ENCODE measurements around the gene IL2RA.

Gene IL2RA

GRCh38 chr10:5973069-5973468, 89.1 kb downstream of the IL2RA start:
- no peak for DNase-seq (ENCODE audit: low read depth)
- no peak overlapping the region for H3K4me3 ChIP-seq (ENCODE audit: low read depth, low read length)
- TF ChIP-seq CTCF (IDR thresholded peaks at IDR 0.05; ENCODE audit: low read depth, low read length, missing control alignments), result no peak

GRCh38 chr10:5971886-5972285, 90.3 kb downstream of the IL2RA start:
- H3K4me3 ChIP-seq (ENCODE audit: low read depth, low read length), result peak overlapping the region; percentile 43; the same call in 1 of the 2 replicates
- no peak for TF ChIP-seq CTCF (IDR thresholded peaks at IDR 0.05; ENCODE audit: low read depth, low read length, missing control alignments)
- DNase-seq (ENCODE audit: low read depth), result no peak

GRCh38 chr10:5971315-5971832, 90.8 kb downstream of the IL2RA start:
- peak overlapping the region; percentile 43 for H3K4me3 ChIP-seq (ENCODE audit: low read depth, low read length)
- no peak for TF ChIP-seq CTCF (IDR thresholded peaks at IDR 0.05; ENCODE audit: low read depth, low read length, missing control alignments)
- DNase-seq (ENCODE audit: low read depth), result no peak

GRCh38 chr10:5970527-5970926, 91.6 kb downstream of the IL2RA start:
- DNase-seq (ENCODE audit: low read depth), result no peak
- no peak for TF ChIP-seq CTCF (IDR thresholded peaks at IDR 0.05; ENCODE audit: low read depth, low read length, missing control alignments)
- H3K4me3 ChIP-seq (ENCODE audit: low read depth, low read length), result no peak overlapping the region

- no peak overlapping the region for H3K4me3 ChIP-seq (ENCODE audit: low read depth, low read length)
- no peak for TF ChIP-seq CTCF (IDR thresholded peaks at IDR 0.05; ENCODE audit: low read depth, low read length, missing control alignments)
- no peak for DNase-seq (ENCODE audit: low read depth)
Measured at GRCh38 chr10:5970066-5970465, 92.1 kb downstream of the IL2RA start.

- no peak overlapping the region for H3K4me3 ChIP-seq (ENCODE audit: low read depth, low read length)
- DNase-seq (ENCODE audit: low read depth), result no peak
- no peak for TF ChIP-seq CTCF (IDR thresholded peaks at IDR 0.05; ENCODE audit: low read depth, low read length, missing control alignments)
Measured at GRCh38 chr10:5968681-5969453, 93.3 kb downstream of the IL2RA start.

Measured in GM12864 (cell line).